Measurements from ENCODE around the gene NDUFAF4.

- TF ChIP-seq CTCF (IDR thresholded peaks at IDR 0.05) (no peak), POLR2A (IDR thresholded peaks at IDR 0.05) (no peak)
Observed at GRCh38 chr6:96872976-96873375, 24.7 kb downstream of the NDUFAF4 start.

Measured in right lobe of liver (tissue), 4 donors.